GM19193 (cell line): ENCODE measurements around the gene RPL3.

Experiments
- POLR2A ChIP-seq: IDR thresholded peaks from 4 replicates; pipeline ENCODE4 v1.6.1; 2011; ENCODE audit not compliant: insufficient read depth, insufficient read length; ENCODE audit errors: extremely low read depth

RPL3 gene

GRCh38 chr22:39265143-39265886 lies 54.1 kb downstream of the RPL3 start:
- no peak for TF ChIP-seq POLR2A

- TF ChIP-seq POLR2A = no peak
These were observed 54.9 kb downstream of the RPL3 start for GRCh38 chr22:39264349-39265038.

DNA sequence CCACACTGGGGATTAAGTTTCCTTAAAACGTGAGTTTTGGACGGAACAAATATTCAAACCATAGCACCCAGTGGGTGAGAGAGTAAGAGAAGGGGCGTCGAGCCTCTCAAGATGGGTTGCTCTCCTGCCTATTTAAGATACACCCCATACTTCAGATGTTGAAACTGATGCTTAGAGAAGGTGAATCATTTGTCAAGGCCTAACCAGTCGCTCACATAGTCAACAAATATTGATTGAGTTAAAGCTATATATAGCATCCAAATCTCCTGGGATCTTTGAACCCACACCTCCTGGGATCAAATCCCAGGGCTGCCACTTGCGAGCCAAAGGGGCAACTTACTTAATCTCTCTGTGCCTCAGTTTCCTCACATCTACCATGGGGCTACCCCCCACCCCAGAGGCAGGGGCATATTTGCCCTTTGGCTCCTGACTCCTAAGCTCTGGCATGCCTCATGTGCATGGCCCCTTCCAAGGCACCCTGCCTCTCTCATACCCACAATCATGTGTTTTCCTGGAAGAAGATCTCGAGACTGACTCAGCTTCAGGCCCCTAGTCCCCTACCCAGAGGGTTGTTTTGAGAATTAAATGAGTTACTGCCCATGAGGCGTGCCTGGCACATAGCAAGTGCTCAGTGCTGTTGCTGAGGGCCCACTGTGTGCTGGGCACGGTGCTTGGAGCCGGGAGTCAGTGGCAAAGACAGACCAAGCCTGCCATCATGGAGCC lies 55.6 kb downstream of the RPL3 start:
- no peak for TF ChIP-seq POLR2A
